NCI-H128 (cell line): Measurements from ENCODE around the gene SMIM28.
"Not testable (repeated sequence)": the region's sequence is repeated elsewhere in the genome, so short reads cannot be mapped to it uniquely, and the experiment has no call there.

Source experiments
- DNase-seq: peaks from one replicate; lab custom pipeline; 2025; ENCODE audit not compliant: unreplicated experiment; lab: John Stamatoyannopoulos, UW

Gene SMIM28

GRCh38 chr6:138377844-138378243 lies at the start of gene SMIM28:
Gene SMIM28, plus strand, starts transcription at chr6:138377905. Its CDS starts 168 bp downstream, at chr6:138378073.
- DNase-seq, result peak; percentile 6

GRCh38 chr6:138328210-138328609 lies 49.5 kb upstream of the SMIM28 start:
- DNase-seq, result no peak

DNA sequence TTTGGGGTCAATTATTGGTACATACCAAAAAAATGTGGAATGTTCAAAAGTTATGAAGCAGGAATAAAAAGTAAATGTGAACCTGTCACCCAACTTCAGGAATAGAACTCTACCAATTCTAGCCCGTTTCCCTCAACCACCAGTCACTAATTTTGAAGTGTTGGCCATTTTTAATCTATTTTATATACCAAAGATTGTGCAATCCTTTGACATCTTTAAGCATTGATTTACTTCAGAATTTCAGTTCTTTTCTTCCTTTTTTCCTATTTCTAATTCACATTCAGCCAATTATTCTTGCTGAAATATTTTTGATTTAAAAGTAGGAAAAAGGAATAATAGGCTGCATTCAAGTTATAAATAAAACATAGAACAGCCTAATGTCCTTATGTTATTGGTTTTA lies 46.9 kb upstream of the SMIM28 start:
- DNase-seq, result no peak

- no peak for DNase-seq
Observed at GRCh38 chr6:138331444-138331843, 46.3 kb upstream of the SMIM28 start.

GRCh38 chr6:138331984-138332383 lies 45.7 kb upstream of the SMIM28 start:
- no peak for DNase-seq

DNA sequence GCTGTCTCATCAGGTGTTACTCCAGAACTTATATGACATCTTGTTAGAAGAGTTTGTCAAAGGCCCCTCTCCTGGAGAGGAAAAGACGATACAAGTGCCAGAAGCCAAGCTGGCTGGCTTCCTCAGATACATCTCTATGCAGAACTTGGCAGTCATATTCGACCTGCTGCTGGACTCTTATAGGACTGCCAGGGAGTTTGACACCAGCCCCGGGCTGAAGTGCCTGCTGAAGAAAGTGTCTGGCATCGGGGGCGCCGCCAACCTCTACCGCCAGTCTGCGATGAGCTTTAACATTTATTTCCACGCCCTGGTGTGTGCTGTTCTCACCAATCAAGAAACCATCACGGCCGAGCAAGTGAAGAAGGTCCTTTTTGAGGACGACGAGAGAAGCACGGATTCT lies 43.7 kb upstream of the SMIM28 start:
- no peak for DNase-seq

GRCh38 chr6:138334963-138335362 lies 42.7 kb upstream of the SMIM28 start:
- DNase-seq, result no peak

DNA sequence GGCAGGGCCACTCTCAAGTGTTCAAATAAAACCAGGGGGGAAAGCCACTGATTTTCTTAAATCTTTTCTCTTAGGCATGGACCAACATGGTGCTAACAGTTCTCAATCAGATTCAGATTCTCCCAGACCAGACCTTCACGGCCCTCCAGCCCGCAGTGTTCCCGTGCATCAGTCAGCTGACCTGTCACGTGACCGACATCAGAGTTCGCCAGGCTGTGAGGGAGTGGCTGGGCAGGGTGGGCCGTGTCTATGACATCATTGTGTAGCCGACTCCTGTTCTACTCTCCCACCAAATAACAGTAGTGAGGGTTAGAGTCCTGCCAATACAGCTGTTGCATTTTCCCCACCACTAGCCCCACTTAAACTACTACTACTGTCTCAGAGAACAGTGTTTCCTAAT lies 41.5 kb upstream of the SMIM28 start:
- no peak for DNase-seq

DNA sequence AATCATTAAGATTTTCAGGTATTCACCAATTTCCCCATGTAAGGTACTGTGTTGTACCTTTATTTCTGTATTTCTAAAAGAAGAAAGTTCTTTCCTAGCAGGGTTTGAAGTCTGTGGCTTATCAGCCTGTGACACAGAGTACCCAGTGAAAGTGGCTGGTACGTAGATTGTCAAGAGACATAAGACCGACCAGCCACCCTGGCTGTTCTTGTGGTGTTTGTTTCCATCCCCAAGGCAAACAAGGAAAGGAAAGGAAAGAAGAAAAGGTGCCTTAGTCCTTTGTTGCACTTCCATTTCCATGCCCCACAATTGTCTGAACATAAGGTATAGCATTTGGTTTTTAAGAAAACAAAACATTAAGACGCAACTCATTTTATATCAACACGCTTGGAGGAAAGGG lies 40.6 kb upstream of the SMIM28 start:
- no peak for DNase-seq

DNA sequence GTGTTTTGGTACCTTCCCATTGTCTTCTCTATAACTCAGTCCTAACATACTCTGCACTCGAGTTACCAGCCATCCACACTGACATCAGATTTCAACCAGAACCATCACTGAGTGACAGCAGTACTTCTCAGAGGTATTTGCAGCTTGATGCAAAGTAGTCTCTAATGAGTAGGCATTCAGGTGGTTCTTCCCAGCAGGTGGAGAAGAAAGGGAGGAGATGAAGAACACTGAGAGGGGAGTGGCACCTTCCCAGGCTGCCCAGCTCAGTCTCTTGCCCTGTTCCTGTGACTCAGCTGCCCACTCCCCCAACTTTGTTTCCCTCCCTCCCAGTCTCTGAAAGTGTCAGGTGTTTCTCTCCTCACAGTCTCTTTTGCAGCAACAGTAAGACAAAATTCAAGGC lies 38.7 kb upstream of the SMIM28 start:
- DNase-seq, result no peak

DNA sequence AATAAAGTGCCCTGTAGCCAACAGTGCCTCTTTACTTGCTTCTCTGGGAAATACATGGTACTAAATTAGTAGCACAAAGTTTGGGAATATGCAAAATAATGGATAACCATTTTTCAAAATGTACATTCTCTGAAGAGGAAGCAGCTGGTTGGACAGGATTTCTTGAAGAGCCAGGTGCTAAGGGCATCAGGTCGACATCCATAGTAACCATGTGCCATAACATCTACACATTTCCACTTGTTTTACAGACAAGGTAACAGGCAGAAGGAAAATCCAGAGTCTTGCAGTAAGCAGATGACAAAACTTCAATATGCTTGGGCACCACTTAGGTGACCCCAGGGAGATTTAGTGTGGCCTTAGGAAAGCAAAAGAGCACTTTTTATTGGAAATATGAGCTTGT lies 36.5 kb upstream of the SMIM28 start:
- no peak for DNase-seq

DNA sequence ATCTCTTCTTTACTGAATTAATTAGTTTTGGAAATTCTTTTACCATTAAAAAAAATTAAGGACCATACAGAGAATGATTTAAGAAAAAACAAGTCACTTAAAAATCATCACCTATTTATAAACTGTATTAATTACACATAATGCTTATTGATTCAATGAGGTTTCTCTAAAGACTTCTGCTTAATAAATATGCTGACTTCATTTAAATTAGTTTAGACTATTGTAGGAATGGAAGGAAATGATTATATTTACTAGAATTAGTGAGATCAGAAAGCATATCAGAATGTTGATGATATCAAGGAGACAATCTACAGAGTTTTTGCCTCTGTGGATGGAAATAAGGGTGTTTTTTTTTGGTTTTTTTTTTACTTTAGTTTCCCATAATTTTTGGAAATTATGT lies 34.6 kb upstream of the SMIM28 start:
- DNase-seq, result no peak

- no peak for DNase-seq
Observed at GRCh38 chr6:138345565-138346285, 32.0 kb upstream of the SMIM28 start.

DNA sequence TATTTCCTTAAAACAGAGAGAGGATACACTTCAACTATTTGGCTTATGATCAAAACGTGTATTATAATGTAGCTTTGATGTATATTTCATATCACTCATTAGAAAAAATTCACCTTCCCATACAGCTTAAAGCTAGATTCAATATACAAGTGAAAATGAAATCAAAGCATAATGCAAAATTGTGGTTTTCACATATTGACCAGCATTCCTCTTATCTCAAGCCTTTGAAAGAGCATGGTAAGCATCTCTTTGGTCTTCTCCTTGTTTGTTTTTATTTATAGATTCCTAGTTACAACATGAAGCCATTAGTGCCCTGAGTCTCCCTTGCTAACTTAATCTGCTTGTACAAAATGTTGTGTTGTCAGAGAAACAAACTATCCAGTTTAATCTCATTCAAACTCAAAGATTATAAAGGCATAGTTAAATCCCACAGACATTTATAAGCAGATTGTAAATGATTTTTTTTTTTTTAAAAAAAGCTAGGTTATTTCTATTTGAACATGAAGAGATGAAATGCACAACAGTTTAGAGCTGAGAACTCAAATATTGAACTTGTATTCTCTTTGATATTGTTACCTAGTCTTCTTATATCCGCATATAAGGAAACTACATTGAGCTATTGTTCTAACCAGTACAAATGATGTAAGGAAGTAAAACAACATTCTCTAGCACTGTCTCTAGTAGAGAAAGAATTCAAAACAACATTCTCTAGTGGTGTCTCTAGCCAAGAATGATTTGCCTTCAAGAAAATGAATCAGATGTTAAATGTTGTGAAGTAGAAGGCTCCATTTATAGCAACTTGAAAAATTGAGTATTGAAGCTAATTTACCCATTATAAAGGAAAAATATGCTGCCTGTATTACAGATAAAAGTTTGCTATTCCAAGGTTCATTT lies 31.2 kb upstream of the SMIM28 start:
- no peak for DNase-seq

DNA sequence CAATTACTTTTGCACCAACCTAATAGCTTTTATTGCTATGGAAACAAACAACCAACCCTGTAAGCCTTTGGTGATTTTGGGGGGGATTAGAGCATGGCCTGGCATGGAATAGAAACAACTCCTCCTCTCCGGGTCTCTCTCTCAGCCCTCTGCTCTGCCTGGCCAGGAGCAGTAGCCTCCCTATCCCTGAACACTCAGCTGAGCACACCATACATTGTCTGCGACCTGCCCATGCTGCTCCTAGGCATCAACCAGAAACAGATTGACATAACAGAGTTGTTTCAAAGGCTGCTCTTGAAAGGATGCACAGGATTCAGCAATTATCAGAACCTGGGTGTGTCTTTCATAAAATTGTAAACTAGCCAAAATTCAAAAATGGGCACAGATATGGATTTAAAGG lies 29.8 kb upstream of the SMIM28 start:
- DNase-seq, result no peak

DNA sequence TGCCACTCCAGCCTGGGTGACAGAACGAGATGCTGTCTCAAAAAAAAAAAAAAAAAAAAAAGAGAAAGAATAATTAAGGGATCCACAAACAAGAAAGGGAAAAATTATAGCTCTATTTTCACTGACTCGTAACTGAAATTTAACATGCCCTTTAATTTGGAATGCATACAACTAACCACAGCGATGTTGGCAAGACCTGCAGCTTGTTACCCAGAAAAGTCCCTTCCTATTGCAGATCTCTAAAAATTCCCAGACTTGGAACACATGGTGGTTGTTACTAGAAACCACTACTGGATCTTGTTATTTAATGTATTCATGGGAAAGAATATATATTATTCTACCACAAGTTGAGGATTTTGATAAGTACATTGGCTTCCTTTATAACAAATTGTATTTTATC lies 27.8 kb upstream of the SMIM28 start:
- no peak for DNase-seq

DNA sequence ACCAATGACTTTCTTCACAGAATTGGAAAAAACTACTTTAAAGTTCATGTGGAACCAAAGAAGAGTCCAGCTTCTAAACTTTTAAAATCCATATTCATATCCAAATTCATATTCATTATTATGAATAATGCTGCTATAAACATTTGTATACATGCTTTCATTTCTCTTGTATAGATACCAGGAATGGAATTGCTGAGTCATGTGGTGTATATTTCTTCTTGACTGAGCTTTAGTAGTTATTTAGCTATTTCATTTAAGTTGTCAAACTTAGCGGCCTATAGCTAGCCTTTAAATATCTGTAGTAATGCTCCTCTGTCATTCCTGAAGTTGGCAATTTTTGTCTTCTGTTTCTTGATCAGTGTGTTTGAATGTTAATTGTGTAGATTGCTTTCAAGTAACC lies 19.8 kb upstream of the SMIM28 start:
- DNase-seq, result no peak

- DNase-seq, result not testable (repeated sequence)
Observed at GRCh38 chr6:138368684-138369083, 9.0 kb upstream of the SMIM28 start.

- DNase-seq, result no peak
Observed at GRCh38 chr6:138370631-138371451, 6.9 kb upstream of the SMIM28 start.

GRCh38 chr6:138371452-138371711 lies 6.3 kb upstream of the SMIM28 start:
- DNase-seq, result no peak

GRCh38 chr6:138371720-138372119 lies 6.0 kb upstream of the SMIM28 start:
- no peak for DNase-seq
